GM19193 (cell line): Measurements from ENCODE around the gene AKT2.

ENCODE experiments used
- POLR2A ChIP-seq: IDR thresholded peaks from 4 replicates; pipeline ENCODE4 v1.6.1; 2011; ENCODE audit not compliant: insufficient read depth, insufficient read length; ENCODE audit errors: extremely low read depth

AKT2 gene

DNA sequence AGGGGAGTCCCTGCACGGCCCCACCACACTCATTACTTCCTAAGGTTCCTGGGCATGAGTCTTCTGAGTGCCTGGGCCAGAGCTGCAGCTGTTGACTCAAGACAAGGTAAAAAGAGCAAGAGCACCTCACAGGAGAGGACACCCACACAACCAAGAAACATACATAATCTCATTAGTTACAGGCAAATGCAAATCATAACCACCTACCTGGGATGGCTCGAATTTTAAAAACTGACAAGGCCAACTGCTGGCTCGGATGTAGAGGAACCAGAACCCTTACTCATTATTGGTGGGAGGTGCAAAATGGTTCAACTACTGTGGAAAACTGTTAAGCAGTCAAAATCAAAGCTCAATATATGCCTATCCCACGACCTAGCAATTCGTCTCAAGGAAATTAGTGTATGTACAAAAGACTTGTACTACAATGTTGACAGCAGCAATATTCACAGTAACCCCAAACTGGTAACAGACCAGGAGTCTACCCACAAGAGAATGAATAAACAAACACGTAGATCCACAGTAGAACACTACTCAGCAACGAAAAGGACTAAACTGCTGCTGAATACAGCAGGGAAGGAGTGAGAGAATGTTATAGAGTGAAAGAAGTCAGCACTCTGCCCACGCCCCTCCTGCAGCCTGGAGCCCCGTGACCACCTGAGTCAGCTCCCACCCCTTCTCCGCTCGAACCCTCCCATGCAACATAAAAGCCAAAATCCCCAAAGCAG is 15.8 kb downstream of the AKT2 start:
- TF ChIP-seq POLR2A, result no peak

DNA sequence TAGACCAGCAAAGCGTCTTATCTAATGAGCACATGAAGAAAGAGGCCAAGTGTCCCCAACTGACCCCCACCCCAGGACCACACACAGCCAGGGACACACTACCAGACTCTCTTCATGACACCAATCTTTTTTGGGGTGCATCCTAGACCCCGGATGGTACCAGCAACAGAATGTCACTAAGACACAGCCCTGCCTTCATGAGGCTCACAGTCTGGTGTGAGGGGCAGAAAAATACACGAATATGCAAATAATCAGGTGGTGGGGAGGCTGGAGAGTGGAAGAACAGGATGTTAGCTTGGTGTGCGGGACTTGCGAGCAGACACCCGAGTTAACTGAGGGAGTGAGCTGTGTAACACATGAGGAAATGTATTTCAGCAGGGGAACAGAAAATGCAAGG is 17.5 kb downstream of the AKT2 start:
- no peak for TF ChIP-seq POLR2A

DNA sequence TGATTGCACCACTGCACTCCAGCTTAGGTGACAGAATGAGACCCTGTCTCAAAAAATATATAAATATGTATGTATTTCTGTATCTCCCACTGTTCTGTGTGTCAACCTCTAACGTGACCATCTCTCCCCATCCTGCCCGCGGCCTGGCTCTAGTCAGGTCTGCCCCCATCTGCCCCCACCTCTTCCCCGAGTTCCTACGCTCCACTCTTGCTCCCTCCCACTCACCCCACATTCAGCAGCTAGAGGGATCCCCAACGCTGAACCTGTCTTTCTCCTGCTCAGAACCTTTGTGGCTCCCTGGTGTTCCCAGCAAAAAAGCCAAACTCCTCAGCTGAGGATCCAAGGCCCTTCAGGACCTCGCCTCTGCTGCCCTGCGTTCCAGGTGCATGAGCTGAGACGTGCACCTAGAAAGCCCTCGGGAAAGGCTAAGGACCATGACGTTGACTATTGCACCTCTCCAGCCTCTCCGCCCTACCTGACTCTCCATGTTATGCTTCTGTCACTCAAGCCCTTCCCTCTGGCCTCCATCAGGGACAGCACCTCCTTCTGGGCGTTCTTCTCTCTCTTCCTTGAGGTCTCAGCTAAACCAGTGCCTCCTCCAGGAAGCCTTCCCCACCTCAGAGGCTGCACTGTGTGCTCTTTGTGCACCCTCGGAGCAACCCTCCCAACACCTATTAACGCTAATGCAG is 18.1 kb downstream of the AKT2 start:
- no peak for TF ChIP-seq POLR2A

DNA sequence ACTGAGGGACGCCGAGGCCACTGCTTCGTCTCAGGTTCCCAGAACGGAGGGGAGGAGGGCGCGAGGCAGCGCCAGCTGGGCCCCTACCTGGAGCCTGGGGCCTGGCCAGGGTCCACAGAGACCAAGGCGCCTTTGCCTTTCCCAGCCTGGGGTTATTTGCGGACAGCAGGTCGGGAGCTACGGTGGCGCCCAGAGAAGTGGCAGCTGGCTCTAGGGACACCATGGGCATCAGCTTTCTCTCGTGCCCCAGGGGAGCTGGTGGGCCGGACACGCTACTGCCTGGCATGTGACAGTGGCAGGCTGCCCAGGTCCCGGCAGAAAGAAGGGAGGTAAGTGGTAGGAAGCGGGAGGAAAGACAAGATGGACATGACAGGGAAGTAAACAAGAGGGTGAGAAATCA is 19.0 kb downstream of the AKT2 start:
- no peak for TF ChIP-seq POLR2A

DNA sequence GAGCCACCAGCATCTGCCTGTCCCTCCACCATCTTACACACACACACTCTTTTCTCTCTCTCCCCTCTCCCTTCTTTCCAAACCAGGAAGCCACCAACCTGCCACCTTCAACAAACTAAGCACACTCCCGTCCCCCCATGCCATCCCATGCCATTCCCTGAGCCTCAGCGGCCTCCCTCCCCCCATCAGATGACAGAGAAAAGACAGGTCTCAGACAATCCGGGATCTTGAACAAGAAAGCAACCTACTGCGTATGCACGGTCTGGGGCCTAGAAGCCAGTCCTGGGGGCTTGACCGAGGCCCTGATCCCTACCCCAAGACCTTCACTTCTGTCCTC is 19.4 kb downstream of the AKT2 start:
- TF ChIP-seq POLR2A, result no peak

DNA sequence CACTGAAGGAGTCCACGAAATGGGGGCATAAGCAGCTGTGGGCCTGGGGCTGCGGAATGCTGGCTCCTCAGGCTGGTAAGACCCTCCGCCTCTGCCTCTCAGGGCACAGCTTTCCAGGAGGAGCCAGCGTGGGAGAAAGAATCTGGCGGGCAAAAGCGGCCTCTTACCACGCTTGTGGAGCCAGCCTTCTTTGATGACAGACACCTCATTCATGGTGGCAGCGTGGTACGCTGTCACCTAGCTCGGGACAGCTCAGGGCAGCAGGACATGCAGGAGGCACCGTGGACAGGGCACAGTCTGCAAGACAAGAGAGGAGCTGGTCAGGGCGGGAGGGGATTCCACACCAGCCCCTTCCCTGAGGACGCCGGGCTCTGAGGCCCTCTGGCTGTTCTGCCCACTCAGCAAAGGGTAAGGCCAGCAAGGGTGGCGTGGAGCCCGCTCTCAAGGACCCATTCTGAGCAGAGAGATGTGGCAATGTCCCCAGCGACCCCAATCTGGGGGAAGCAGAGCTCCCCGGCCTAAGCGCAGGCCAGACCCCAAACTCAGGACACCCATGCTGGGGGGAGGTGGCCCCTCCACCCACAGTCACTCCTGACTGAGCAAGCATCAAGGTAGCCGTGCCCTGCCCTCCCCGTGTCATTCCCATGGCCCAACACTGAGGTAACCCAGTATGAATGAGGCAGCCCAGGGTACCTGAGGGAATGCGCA is 19.9 kb downstream of the AKT2 start:
- TF ChIP-seq POLR2A, result no peak

DNA sequence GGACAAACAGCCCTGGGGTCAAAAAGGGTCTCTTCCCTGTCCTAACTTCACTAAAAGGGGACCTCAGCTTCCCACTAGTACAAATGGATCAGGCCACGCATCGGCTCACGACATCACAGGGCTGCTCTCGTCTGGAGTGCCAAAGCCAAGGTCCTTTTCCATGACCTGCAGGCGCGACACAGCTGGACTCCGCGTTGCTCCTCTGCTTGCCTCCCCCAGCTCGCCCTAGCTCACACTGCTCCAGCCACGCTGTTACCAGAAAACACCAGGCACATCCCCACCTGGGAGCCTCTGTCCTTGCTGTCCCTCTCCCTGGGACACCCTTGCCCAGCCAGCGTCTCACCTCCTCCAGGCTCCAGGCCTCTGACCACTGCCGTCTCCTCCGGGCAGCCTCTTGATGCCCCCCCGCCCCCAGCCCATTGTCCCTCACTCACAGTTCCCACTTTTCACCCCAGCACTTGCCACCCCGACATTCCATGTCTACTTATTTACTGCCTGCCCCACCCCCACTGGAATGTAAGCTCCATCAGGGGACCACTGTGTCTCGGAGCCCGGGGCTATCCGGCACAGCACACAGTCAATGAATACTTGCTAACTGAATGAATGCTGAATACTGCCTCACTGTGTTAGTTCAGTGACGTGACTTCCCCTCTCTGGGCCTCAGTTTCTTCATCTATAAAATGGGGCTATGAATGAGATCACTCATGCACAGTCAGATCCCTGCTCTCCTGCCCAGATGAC is 20.7 kb downstream of the AKT2 start:
- TF ChIP-seq POLR2A, result no peak

DNA sequence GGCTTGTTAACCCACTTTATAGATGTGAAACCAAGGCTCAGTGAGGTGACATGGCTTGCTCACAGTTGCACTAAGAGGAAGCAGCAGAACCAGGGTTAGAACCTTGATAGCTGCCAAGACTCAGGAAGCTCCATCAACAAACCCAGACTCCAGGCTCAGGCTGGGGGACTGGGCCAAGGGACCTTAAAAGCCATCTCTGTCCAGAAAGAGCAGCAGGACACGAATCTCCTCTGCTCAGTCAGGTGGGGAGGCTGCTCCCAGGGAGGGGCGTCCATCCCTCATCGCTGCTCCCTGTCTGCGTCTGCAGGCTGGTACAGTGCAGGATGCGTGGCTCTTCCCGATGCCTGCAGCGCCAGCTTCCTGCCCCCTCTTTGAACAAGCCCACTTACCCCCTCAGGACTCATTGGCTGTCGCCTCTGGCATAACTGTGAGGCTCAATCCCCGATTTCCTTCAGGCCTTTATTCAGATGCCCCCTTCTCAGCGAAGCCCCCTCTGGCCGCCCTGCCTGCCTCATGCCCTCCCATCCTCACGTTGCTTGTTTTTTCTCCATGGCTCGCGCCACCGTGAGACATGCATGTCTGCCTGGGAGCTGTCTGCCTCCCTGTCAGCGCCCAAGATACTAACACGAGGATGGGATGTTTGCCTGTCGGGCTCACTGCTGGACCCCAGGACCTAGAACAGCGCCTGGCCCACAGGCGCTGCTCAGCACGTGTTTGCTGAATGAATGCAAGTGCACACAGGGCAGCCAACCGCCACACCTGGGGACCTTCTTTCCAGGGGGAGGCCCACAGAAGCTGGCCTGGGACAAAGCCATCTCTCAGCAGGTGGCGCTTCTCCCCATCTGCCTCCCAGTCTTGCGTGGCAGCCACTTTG is 21.5 kb downstream of the AKT2 start:
- no peak for TF ChIP-seq POLR2A

DNA sequence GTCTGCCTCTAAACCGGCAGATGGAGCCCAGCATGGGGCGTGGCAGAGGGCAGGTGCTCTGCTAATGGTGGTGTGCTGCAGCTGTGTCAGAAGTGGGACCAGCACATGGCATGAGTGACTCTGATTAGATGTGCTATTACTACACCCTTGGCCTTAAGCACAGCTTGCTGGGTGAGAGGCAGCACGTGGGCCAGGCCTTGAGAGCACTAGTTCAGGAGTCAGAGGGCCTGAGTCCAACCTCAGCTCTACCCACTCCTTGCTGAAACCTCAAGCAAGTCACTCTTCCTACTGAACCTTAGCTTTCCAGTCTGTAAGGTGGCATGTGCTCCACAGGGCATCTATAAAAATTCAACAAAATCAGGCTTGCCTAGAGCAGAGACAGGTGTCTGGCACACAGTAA is 22.7 kb downstream of the AKT2 start:
- TF ChIP-seq POLR2A, result no peak

DNA sequence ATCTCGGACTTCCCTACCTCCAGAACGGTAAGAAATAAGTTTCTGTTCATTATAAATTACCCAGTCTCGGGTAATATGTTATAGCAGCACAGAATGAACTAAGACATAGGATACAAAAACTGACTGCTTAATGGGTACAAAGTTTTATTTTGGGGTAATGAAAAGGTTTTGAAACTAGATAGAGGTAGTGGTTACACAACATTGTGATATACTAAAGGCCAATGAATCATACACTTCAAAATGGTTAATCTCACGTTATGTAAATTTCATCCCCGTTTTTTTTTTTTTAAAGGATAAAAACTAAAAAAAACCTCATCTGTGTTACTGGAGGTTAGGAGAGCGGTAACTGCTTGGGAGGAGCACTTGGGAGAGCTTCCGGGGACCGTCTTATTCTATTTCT is 23.5 kb downstream of the AKT2 start:
- no peak for TF ChIP-seq POLR2A

DNA sequence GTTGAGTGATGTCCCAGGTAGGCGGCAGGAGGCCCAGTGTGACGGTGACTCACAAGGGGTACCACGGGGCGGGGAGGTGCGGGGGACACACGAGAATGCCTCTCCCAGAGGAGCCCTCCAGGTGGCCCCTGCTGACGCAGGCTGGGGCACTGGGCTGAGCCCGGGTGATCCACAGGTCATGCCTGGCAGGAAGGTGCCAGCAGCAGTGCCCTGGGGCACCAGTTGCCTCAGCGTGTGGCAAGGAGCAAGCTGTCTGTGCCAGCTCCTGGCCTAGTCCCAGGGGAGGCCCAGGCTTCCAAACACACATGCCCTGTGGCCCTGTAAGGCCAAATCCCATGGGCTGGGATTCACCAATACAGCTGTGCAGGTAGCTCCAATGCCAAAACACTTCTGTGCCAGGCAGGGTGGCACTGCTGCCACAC is 28.0 kb downstream of the AKT2 start:
- TF ChIP-seq POLR2A, result no peak

DNA sequence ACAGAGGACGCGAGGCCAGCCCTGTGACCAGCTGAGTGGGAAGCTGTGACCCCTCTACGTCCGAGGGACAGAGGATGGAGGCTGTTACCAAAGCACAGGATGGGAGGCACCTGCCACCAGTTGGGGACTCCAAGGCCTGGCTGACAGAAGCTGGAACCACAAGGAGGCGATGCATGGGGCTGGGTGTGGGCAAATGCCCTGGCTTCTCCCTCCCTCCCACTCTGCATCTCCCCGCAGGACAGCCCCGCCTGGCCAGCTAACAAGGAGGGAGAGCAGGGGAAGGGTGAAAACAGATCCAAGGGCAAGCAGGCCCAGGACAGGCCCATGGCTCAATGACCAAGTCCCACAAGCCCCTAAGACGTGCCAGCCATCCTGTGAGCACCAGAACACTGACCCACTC is 28.6 kb downstream of the AKT2 start:
- TF ChIP-seq POLR2A, result no peak

DNA sequence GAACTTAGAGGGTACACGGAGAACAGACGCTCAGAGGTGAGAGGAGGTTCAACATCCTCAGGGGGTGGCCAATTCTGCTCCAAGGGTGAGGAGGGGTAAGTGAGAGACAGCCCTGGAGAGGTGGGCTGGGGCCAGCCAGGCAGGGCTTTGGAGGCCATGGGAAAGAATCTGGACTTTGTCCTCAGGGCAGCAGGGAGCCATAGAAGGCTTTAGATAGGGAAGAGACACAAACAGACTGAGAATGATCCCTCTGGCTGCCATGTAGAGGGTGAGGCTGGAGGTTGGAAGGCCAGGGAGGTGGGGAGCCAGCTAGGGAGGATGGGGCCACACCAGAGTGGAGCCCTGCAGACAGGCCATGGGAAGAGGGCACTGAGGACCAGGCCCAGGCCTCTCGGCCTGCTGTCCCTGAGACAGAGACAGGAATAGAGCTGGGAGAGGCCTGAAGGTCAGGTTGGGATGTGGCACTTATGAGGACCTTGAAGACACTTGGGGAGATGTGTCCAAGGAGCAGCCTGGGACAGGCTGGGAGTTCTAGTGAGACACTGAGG is 29.5 kb downstream of the AKT2 start:
- no peak for TF ChIP-seq POLR2A
